Caco-2 (cell line): Measurements from ENCODE around the gene SIRT1. TPM values are rescaled to one million over a fixed set of nuclear protein-coding genes. Genes with fewer than 3 reads are reported as not detected.

ENCODE experiments used
- BruUV-seq: library from RNA; stranded (reverse); fragments of 400-500 nt; replicated peaks from 2 replicates; lab custom pipeline; 2021; lab: Mats Ljungman, UMichigan
- CTCF ChIA-PET: fragments of 300-600 bp; sonication (Branson Sonifier 250); formaldehyde crosslinking; loops from one replicate; lab custom pipeline; 2022; ENCODE audit warnings: antibody characterized with exemption; lab: Charles Lee
- POLR2A ChIA-PET: fragments of 300-600 bp; sonication (Branson Sonifier 250); formaldehyde crosslinking; loops from one replicate; lab custom pipeline; 2022; ENCODE audit warnings: antibody characterized with exemption; lab: Charles Lee
- DNase-seq, 2 experiments: peaks; one replicate each; pipeline versions ENCODE4 v3.0.0 to v3.0.0-alpha.2; 2020 to 2022
- H3K27me3 ChIP-seq: replicated peaks from 2 replicates; pipeline ENCODE4 v1.6.0; 2011; ENCODE audit warnings: low read length; ENCODE audit not compliant: control insufficient read depth, insufficient read depth
- H3K36me3 ChIP-seq: 2 replicates; pipeline ENCODE4 v1.5.1; 2011; ENCODE audit warnings: low read length; ENCODE audit not compliant: control insufficient read depth, insufficient read depth
- H3K4me1 ChIP-seq: fragments of 250-450 bp; sonication (Bioruptor Pico); 2 replicates; pipeline ENCODE4 v1.5.1; 2020; ENCODE audit warnings: mild to moderate bottlenecking
- H3K4me3 ChIP-seq: 2 replicates; pipeline ENCODE4 v1.5.1; 2011; ENCODE audit warnings: low read depth, mild to moderate bottlenecking, control low read depth, low read length
- H3K9me3 ChIP-seq: fragments of 250-450 bp; sonication (Bioruptor Pico); 2 replicates; pipeline ENCODE4 v1.5.1; 2020; ENCODE audit warnings: mild to moderate bottlenecking, moderate library complexity
- H3K27ac Mint-ChIP-seq: one replicate; pipeline ENCODE4 v1.8.0; 2022; ENCODE audit warnings: mixed read lengths; ENCODE audit not compliant: unreplicated experiment
- H3K27me3 Mint-ChIP-seq: one replicate; pipeline ENCODE4 v1.8.0; 2022; ENCODE audit warnings: mixed read lengths; ENCODE audit not compliant: insufficient read depth, unreplicated experiment
- H3K36me3 Mint-ChIP-seq: one replicate; pipeline ENCODE4 v1.8.0; 2022; ENCODE audit warnings: mild to moderate bottlenecking, mixed read lengths; ENCODE audit not compliant: insufficient read depth, unreplicated experiment
- H3K4me1 Mint-ChIP-seq: one replicate; pipeline ENCODE4 v1.8.0; 2022; ENCODE audit warnings: low read depth, mixed read lengths; ENCODE audit not compliant: unreplicated experiment
- H3K4me3 Mint-ChIP-seq: one replicate; pipeline ENCODE4 v1.8.0; 2022; ENCODE audit warnings: mild to moderate bottlenecking, moderate library complexity, mixed read lengths; ENCODE audit not compliant: unreplicated experiment
- H3K9me3 Mint-ChIP-seq: one replicate; pipeline ENCODE4 v1.8.0; 2022; ENCODE audit warnings: mixed read lengths; ENCODE audit not compliant: unreplicated experiment
- intact Hi-C: fragments of 100-400 bp; cut with micrococcal nuclease; formaldehyde crosslinking; loops from one replicate; pipeline ENCODE4 v1.10.0; 2022; ENCODE audit not compliant: unreplicated experiment
- total RNA-seq: library from RNA; stranded (reverse); gene quantifications from 2 replicates; pipeline ENCODE4 v1.2.3, GENCODE V29; 2022
- TF ChIP-seq, protein P1 (sequence below), 2 experiments: fragments of 200-600 bp in 1 of 2; IDR thresholded peaks; 1 replicate in 1 of 2; 2 replicates in 1 of 2; pipeline versions ENCODE4 v1.5.1 to v1.8.0; 2011 to 2022; ENCODE audit warnings: antibody characterized with exemption in 1 of 2, control low read depth in 1 of 2, inconsistent platforms in 1 of 2, low read depth in 1 of 2, low read length in 1 of 2, mild to moderate bottlenecking in 1 of 2, moderate library complexity in 1 of 2; ENCODE audit not compliant: insufficient read depth in 1 of 2, severe bottlenecking in 1 of 2, unreplicated experiment in 1 of 2

The SIRT1 gene
- total RNA-seq, 1 experiment from 2014 or later: 43.1 TPM

DNA sequence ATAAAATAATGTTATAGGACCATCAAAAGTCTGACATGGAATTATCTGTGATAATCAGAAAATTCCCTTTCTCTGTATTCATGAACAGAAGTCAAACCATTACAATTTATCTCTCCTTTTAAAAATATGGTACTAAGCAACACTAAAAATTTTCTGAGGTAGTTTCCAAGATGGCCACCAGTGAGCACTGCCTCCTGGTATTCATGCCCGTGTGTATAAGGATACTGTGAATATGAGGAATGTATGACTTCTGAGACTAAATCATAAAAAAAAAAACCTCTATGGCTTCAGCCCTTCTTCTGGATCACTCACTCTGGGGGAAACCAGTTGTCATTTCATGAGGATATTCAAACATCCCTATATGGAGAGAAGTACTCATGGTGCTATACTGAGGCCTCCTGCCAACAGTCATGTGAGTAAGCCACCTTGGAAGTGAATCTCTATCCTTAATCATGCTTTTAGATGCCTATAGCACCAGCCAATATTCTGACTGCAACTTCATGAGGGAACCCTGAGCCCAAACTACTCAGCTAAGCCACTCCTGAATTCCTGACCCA, 41.1 kb downstream of the SIRT1 start:
- BruUV-seq: no TSS peak
- H3K27ac Mint-ChIP-seq: no peak overlapping the region
- H3K4me1 Mint-ChIP-seq: no peaks in the 10 kb centered on the region
- no peaks in the 10 kb centered on the region for H3K27me3 Mint-ChIP-seq
- TF ChIP-seq, protein P1, sequence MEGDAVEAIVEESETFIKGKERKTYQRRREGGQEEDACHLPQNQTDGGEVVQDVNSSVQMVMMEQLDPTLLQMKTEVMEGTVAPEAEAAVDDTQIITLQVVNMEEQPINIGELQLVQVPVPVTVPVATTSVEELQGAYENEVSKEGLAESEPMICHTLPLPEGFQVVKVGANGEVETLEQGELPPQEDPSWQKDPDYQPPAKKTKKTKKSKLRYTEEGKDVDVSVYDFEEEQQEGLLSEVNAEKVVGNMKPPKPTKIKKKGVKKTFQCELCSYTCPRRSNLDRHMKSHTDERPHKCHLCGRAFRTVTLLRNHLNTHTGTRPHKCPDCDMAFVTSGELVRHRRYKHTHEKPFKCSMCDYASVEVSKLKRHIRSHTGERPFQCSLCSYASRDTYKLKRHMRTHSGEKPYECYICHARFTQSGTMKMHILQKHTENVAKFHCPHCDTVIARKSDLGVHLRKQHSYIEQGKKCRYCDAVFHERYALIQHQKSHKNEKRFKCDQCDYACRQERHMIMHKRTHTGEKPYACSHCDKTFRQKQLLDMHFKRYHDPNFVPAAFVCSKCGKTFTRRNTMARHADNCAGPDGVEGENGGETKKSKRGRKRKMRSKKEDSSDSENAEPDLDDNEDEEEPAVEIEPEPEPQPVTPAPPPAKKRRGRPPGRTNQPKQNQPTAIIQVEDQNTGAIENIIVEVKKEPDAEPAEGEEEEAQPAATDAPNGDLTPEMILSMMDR (IDR thresholded peaks at IDR 0.05; ENCODE audit: insufficient read depth in 1 of 2, low read depth in 1 of 2, low read length in 1 of 2, severe bottlenecking in 1 of 2, unreplicated experiment in 1 of 2): no peak
- Histone ChIP-seq H3K4me3 (no peak overlapping the region), H3K9me3 (no peaks in the 10 kb centered on the region), H3K4me1 (no peaks in the 10 kb centered on the region), H3K36me3 (no peaks in the 10 kb centered on the region), H3K27me3 (no peaks in the 10 kb centered on the region)
- intact Hi-C loops: no loop called here
- no peaks in the 10 kb centered on the region for H3K9me3 Mint-ChIP-seq
- peaks cover 10% of the 10 kb centered on the region for H3K36me3 Mint-ChIP-seq
- no peak overlapping the region for H3K4me3 Mint-ChIP-seq
- no peak for DNase-seq
- CTCF ChIA-PET: no interaction called here
- POLR2A ChIA-PET: no interaction called here

DNA sequence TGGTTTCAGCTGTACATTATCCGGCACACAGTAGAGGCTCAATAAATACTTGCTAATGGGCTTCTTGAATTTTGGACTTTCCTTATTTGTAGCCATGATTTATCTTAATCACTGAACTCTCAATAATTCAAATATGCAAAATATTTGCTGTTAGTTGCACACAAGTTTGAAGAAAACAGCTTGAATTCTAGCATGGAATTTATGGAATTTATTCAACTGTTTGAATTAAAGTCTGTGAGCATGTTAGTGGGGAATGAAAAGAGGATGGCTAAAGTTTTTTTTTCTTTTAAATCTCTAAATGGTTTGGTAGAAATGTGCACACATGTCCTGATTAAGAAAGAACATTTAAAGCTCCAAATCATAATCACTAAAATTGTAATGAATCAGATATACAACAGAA, 42.5 kb downstream of the SIRT1 start:
- CTCF ChIA-PET: no interaction called here
- Mint-ChIP-seq H3K4me3 (no peak overlapping the region), H3K27me3 (no peaks in the 10 kb centered on the region), H3K9me3 (no peaks in the 10 kb centered on the region), H3K36me3 (peaks cover 22% of the 10 kb centered on the region), H3K4me1 (no peaks in the 10 kb centered on the region), H3K27ac (no peak overlapping the region)
- Histone ChIP-seq H3K4me3 (no peak overlapping the region), H3K4me1 (no peaks in the 10 kb centered on the region), H3K36me3 (no peaks in the 10 kb centered on the region), H3K27me3 (no peaks in the 10 kb centered on the region), H3K9me3 (no peaks in the 10 kb centered on the region)
- DNase-seq: no peak
- POLR2A ChIA-PET: no interaction called here
- TF ChIP-seq, protein P1 (IDR thresholded peaks at IDR 0.05; ENCODE audit: insufficient read depth in 1 of 2, low read depth in 1 of 2, low read length in 1 of 2, severe bottlenecking in 1 of 2, unreplicated experiment in 1 of 2): no peak
- BruUV-seq: no TSS peak
- intact Hi-C loops: no loop called here

DNA sequence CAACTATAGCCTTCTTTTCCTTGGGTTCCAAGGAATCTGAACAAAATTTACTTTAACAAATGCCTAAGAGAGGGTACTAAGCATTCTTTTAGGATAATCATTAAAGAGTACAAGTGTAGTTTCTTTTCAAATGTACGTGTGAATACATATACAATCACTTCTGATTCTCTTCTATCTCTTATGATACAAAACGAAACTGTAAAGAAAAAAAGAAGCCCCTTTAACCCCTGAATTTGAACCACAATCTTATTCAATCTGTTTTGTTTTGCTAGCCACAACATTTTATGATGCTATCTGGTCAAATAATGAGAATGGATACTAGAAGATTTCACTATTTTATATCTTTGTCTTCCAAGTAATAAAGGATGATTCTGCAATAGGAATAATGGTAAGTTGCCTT, 48.7 kb downstream of the SIRT1 start:
- TF ChIP-seq, protein P1 (IDR thresholded peaks at IDR 0.05; ENCODE audit: insufficient read depth in 1 of 2, low read depth in 1 of 2, low read length in 1 of 2, severe bottlenecking in 1 of 2, unreplicated experiment in 1 of 2): no peak
- no peaks in the 10 kb centered on the region for H3K9me3 Mint-ChIP-seq
- BruUV-seq: no TSS peak
- H3K4me3 Mint-ChIP-seq: no peak overlapping the region
- Histone ChIP-seq H3K27me3 (no peaks in the 10 kb centered on the region), H3K36me3 (peaks cover 3% of the 10 kb centered on the region; the same call in 1 of the 2 replicates), H3K9me3 (peaks cover 6% of the 10 kb centered on the region; the same call in 1 of the 2 replicates), H3K4me1 (no peaks in the 10 kb centered on the region), H3K4me3 (no peak overlapping the region)
- peaks cover 43% of the 10 kb centered on the region for H3K36me3 Mint-ChIP-seq
- H3K27ac Mint-ChIP-seq: no peak overlapping the region
- H3K4me1 Mint-ChIP-seq: no peaks in the 10 kb centered on the region
- intact Hi-C loops: no loop called here
- POLR2A ChIA-PET: no interaction called here
- CTCF ChIA-PET: no interaction called here
- DNase-seq: no peak
- no peaks in the 10 kb centered on the region for H3K27me3 Mint-ChIP-seq
